ENCODE results near the gene TRIM2.

Gene TRIM2

GRCh38 chr4:153255233-153255632 is 51.0 kb downstream of the TRIM2 start:
- no peak for DNase-seq

GRCh38 chr4:153257151-153257620 is 52.9 kb downstream of the TRIM2 start:
- DNase-seq = no peak

GRCh38 chr4:153257991-153258390 is 53.7 kb downstream of the TRIM2 start:
- DNase-seq = no peak

DNA sequence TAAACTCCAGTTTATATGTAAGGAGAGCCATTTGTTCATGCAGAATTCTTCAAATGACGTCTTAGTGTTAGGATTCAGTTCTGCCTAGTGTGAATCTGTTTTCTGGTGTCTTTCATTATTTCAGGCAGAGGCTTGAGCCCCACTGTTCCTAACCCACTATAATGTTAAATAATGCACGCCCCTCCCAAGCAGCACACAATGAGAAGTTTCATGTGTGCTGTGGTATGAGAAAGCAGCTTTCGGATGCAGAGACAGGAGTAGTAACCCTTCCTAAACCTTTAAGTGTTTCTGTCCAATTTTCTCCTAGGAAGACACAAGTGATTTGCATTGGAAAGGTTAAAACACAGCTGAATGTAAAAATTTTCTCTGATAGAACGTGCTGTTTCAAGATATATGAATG is 54.5 kb downstream of the TRIM2 start:
- DNase-seq = no peak

DNA sequence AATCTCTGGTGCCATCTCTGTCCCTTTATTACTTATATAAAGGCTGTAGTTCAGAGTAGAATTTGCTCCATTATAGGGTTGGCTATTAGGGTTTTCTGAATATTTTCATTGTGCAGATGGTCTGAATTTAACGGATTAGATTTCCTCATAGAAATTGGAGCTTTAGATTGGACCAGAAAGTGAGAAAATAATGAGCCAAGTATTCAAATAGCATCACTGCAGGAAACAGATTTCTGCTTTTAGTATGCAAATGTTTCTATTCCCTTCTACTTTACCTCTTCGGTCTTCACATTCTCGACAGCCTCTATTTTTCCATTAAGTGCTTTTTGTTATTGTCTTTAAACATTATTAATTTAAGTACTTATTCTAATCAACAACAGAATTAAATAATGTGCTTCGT is 55.4 kb downstream of the TRIM2 start:
- no peak for DNase-seq

GRCh38 chr4:153260132-153260531 is 55.9 kb downstream of the TRIM2 start:
- no peak for DNase-seq

GRCh38 chr4:153260553-153261300 is 56.5 kb downstream of the TRIM2 start:
- no peak for DNase-seq

DNA sequence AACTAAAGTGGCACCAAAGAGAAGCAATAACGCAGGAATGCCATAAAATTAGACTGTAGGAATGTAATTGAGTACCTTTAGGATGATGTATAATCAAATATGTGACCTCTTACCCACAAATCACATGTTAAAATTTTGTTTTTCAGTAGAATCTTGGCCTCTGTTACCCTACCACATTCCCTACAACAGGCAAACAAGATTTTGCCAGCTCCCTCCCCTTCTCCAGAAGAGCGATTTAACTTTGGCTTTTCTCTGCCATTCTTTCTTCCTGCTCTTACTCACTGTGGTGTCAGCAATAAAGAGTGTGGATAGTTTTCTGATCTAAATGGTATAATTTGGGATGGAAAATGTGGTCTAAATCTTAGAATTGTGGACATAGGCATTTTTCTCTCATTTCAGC is 57.2 kb downstream of the TRIM2 start:
- DNase-seq = no peak

GRCh38 chr4:153261914-153262313 is 57.7 kb downstream of the TRIM2 start:
- no peak for DNase-seq

DNA sequence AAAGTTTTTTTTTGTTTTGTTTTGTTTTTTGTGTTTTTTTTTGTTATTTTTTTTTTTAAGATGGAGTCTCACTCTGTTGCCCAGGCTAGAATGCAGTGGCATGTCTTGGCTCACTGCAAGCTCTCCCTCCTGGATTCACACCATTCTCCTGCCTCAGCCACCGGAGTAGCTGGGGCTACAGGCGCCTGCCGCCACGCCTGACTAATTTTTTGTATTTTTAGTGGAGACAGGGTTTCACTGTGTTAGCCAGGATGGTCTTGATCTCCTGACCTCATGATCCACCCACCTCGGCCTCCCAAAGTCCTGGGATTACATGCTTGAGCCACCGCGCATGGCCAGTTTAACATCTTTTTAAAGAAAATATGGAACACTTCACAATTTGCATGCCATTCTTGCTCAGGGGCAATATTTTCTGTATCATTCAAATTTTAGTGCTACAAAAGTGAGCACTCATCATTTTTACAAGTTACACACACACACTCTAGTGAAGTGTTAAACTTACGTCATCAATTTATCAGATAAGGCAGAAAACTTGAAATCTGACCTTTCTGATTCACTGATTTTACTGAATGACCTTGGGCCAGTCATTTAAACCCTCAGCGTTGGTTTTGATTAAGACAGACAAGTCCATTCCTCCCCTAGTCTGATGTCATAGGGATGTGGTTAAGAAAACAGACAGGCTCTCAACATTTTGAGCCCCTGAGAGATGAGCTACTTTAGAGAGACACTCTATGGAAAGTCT is 61.2 kb downstream of the TRIM2 start:
- no peak for DNase-seq

DNA sequence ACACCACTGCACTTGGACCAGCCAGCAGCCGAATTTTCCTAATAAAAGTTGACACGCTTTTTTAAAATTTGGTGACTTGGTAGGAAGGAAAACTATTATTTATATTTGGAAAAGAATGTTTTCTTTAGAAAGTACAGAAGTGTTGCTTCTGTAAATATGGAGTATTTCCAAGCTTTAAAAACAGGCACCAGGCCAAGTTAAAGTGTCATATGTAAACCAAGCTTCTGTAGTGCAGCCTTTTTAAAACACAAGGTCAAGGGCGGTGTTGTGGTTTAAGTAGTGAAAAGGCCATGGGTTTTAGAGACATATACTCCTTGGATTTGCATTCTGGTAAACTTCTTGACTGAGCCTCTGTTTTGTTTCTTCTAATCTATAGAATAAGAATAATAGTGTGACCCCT is 62.7 kb downstream of the TRIM2 start:
- no peak for DNase-seq

GRCh38 chr4:153267890-153268289 is 63.6 kb downstream of the TRIM2 start:
- DNase-seq = no peak

DNA sequence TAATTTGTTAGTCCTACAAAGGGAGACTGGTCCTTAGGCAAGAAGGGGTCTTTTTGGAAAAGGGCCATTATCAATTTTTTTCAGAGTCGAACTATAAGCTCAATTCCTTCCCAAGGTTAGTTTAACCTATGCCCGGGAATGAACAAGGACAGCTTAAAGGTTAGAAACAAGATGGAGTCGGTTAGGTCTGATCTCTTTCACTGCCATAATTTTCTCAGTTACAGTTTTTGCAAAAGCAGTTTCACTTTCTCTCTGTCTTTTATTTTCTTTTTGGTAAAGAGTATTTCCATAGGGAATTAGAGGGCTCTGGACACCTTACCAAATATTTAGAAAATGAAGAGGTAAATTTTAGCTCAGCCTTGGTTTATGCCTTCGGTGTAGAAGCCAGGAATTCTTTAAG is 64.1 kb downstream of the TRIM2 start:
- no peak for DNase-seq

DNA sequence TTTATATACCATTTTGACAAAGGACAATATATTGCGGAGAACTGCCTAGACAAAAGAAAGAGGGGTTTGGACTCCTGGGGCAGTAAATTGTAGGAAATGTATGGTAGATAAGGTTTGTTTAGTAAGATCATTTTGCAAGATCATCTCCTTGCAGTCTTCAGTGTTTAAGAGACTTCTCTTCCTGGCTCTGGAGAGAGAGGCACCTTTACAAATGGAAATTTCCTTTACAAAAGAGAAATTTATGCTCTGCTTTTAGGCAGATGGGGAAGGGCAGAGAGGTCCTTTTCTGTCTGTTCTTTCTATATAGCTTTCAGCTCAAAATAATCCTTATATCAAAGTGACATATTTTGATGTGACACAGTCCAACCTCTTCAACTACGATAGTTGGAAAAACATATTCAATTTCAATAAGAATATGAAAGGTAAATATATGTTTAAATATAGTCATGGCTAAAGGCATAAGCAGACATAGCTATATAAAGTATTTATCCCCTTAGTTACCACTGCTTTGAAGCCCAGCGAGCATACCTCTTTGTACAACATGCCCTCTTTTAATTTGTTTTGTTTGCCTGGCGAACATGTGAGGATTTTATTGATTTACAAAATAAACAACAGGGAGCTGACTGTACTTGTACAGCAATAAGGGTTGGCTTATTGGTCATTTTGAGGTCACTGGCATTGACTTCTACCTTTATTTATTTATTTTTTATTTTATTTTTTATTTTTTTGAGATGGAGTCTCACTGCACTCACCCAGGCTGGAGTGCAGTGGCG is 65.2 kb downstream of the TRIM2 start:
- no peak for DNase-seq

DNA sequence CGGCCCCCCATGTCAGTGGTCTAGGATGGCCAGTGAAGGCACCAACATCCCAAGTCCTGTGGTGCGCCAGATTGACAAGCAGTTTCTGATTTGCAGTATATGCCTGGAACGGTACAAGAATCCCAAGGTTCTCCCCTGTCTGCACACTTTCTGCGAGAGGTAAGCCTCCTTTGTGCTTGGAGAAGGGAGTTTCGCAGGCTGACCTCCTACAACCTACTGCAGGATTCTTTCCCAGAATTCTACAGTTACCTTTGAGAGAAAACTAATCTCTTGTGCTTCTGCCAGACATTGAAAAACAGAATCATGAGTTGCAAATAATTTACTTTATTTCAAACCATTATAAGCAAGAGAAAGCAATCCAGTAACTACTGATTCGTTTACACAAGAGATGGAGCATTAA is 66.1 kb downstream of the TRIM2 start:
- DNase-seq = no peak

DNA sequence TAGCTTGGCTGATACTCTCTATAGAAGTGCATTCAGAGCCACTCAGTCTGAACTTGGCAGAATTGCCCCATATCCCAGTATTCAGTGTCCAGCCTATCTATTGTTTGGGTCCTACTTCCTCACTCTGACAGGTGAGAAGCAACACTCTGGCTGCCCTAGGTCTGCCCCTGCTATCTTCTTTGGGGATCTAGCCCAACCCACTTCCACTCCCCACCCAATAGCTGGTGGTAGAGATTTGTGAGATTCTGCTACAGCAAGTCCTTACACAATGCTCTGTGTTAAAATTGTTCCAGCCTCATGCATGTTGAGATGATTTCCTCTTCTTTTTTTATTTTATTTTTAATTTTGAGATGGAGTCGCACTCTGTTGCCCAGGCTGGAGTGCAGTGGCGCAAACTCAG is 67.6 kb downstream of the TRIM2 start:
- no peak for DNase-seq

- no peak for DNase-seq
Observed at GRCh38 chr4:153273751-153274150, 69.5 kb downstream of the TRIM2 start.

- no peak for DNase-seq
Observed at GRCh38 chr4:153274967-153275366, 70.7 kb downstream of the TRIM2 start.

GRCh38 chr4:153275380-153276276 is 71.4 kb downstream of the TRIM2 start:
- no peak for DNase-seq

GRCh38 chr4:153276971-153277370 is 72.7 kb downstream of the TRIM2 start:
- DNase-seq = no peak

DNA sequence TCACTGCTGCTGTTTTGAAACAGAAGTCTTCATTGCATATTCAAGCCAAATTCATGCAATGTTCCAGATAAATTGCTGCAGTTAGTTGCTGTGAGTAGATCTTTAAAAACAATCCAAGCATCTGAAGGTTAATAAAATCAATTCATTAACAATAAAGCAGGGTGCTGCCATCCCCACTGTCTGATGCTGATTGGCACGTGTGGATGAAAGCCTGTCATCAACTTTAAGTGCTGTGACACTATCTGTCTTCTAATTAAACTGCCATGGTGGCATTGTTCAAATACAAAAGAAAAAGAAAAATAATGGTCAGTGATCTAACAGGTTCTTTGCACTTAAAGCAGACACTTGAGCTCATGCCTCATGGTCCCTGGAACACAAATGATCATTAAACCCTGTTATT is 77.2 kb downstream of the TRIM2 start:
- DNase-seq = no peak

DNA sequence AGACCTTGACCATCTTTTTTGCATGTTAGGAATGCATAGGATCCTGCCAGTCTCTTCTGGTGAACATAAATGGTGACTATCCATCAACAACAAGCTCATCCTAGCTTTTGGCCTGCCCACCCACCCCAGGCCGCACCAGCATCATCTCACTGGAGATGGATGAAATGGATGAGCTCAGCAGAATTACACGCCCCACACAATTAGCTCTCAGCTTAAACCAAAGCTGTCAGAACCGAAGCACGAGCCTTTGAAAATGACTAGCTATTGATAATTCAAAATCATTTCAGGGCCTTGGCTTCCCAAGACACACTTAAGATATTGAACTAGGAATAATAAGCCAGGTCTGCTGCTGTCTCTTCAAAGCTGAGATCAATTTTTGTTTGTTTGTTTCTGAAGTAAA is 77.8 kb downstream of the TRIM2 start:
- no peak for DNase-seq

GRCh38 chr4:153283260-153283659 is 79.0 kb downstream of the TRIM2 start:
- no peak for DNase-seq

All from NCI-H1092 (cell line).